H1 (cell line): ENCODE results near the gene ZNF654. TPM values are rescaled to one million over a fixed set of nuclear protein-coding genes. Genes with fewer than 3 reads are reported as not detected.

Source experiments
- CTCF ChIA-PET: fragments of 300-600 bp; sonication (Branson Sonifier 250); formaldehyde crosslinking; loops from one replicate; lab custom pipeline; 2021; ENCODE audit not compliant: partially characterized antibody; lab: Charles Lee
- POLR2A ChIA-PET: fragments of 300-600 bp; sonication (Branson Sonifier 250); formaldehyde crosslinking; loops from one replicate; lab custom pipeline; 2021; ENCODE audit warnings: inconsistent platforms; ENCODE audit not compliant: partially characterized antibody; lab: Charles Lee
- DNase-seq, 2 experiments: peaks; one replicate each; pipeline versions ENCODE4 v3.0.0 to v3.0.0-alpha.2; 2010 to 2022; ENCODE audit warnings: low spot score in 2 of 2, low read depth in 1 of 2, mixed read lengths in 1 of 2
- FAIRE-seq: peaks from 2 replicates; lab custom pipeline; 2011; peaks lifted over from hg19 to GRCh38; lab: Jason Lieb, UNC
- H2AFZ ChIP-seq: 2 replicates; pipeline ENCODE4 v1.8.1; 2012; ENCODE audit warnings: low read length, inconsistent platforms
- H2AK5ac ChIP-seq: 2 replicates; pipeline ENCODE4 v1.6.1; 2013; ENCODE audit warnings: low read depth, low read length
- H2BK120ac ChIP-seq: replicated peaks from 2 replicates; pipeline ENCODE3; 2013; ENCODE audit warnings: low read depth, low read length, inconsistent platforms
- H2BK12ac ChIP-seq: 2 replicates; pipeline ENCODE4 v1.6.1; 2013; ENCODE audit warnings: low read depth, low read length
- H2BK15ac ChIP-seq: 2 replicates; pipeline ENCODE4 v1.6.1; 2013; ENCODE audit warnings: low read length
- H2BK20ac ChIP-seq: 2 replicates; pipeline ENCODE4 v1.6.1; 2013; ENCODE audit warnings: low read length
- H2BK5ac ChIP-seq: 2 replicates; pipeline ENCODE4 v1.6.1; 2013; ENCODE audit warnings: low read depth, low read length
- H3K14ac ChIP-seq: 2 replicates; pipeline ENCODE4 v1.6.1; 2013; ENCODE audit warnings: inconsistent platforms; ENCODE audit not compliant: insufficient read length
- H3K18ac ChIP-seq: 2 replicates; pipeline ENCODE4 v1.6.1; 2013; ENCODE audit warnings: low read length; ENCODE audit errors: extremely low read depth
- H3K23ac ChIP-seq: 2 replicates; pipeline ENCODE4 v1.6.1; 2013; ENCODE audit warnings: inconsistent platforms; ENCODE audit not compliant: insufficient read length
- H3K23me2 ChIP-seq: 2 replicates; pipeline ENCODE4 v1.6.1; 2013; ENCODE audit warnings: low read depth, low read length
- H3K27ac ChIP-seq: 2 replicates; pipeline ENCODE4 v1.6.1; 2011; ENCODE audit warnings: low read depth, low read length, inconsistent platforms
- H3K27me3 ChIP-seq, 4 experiments: replicated peaks in 1 of 4; 1 replicate in 1 of 4; 2 replicates in 3 of 4; pipeline versions ENCODE4 v1.6.1 to v1.8.1; 2011 to 2013; ENCODE audit warnings: low read length in 3 of 4, mild to moderate bottlenecking in 3 of 4, inconsistent platforms in 2 of 4, mixed read lengths in 2 of 4, moderate library complexity in 1 of 4; ENCODE audit not compliant: control insufficient read depth in 3 of 4, insufficient read depth in 3 of 4; ENCODE audit errors: extremely low read depth in 1 of 4
- H3K36me3 ChIP-seq, 4 experiments: 2 replicates each; pipeline versions ENCODE4 v1.6.1 to v1.8.1; 2011 to 2013; ENCODE audit warnings: mild to moderate bottlenecking in 4 of 4, low read length in 3 of 4, moderate library complexity in 2 of 4, control low read depth in 1 of 4, inconsistent platforms in 1 of 4; ENCODE audit not compliant: insufficient read depth in 4 of 4, control insufficient read depth in 2 of 4
- H3K4ac ChIP-seq: replicated peaks from 2 replicates; pipeline ENCODE3; 2013; ENCODE audit warnings: low read length, low read depth, mixed read lengths, inconsistent platforms; ENCODE audit not compliant: insufficient read length
- H3K4me1 ChIP-seq, 4 experiments: replicated peaks in 1 of 4; 1 replicate in 1 of 4; 2 replicates in 3 of 4; pipeline versions ENCODE4 v1.6.1 to v1.8.1; 2011 to 2013; ENCODE audit warnings: low read length in 3 of 4, inconsistent platforms in 2 of 4, mixed read lengths in 1 of 4; ENCODE audit not compliant: insufficient read depth in 4 of 4, control insufficient read depth in 3 of 4
- H3K4me2 ChIP-seq, 2 experiments: 2 replicates each; pipeline versions ENCODE4 v1.6.1 to v1.8.1; 2011 to 2013; ENCODE audit warnings: low read depth in 2 of 2, low read length in 2 of 2, control low read depth in 1 of 2, inconsistent platforms in 1 of 2, mild to moderate bottlenecking in 1 of 2; ENCODE audit not compliant: insufficient read depth in 1 of 2
- H3K4me3 ChIP-seq, 4 experiments: fragments of 200-600, 300-600 bp in 1 of 4; sonication (generic), shearing (Covaris generic), sonication (Bioruptor Twin) in 1 of 4; 2 replicates each; pipeline versions ENCODE4 v1.5.1 to v1.8.1; 2011 to 2016; ENCODE audit warnings: low read length in 4 of 4, low read depth in 3 of 4, control low read depth in 2 of 4, inconsistent platforms in 2 of 4, mild to moderate bottlenecking in 2 of 4, mixed read lengths in 1 of 4, moderate library complexity in 1 of 4; ENCODE audit not compliant: insufficient read depth in 2 of 4; ENCODE audit errors: extremely low read depth in 1 of 4
- H3K56ac ChIP-seq: replicated peaks from 2 replicates; pipeline ENCODE3; 2013; ENCODE audit warnings: low read depth, mild to moderate bottlenecking, mixed read lengths, low read length, inconsistent platforms; ENCODE audit not compliant: insufficient read length
- H3K79me1 ChIP-seq: 2 replicates; pipeline ENCODE4 v1.6.1; 2013; ENCODE audit warnings: low read depth, low read length, control low read depth
- H3K79me2 ChIP-seq, 2 experiments: 2 replicates each; pipeline versions ENCODE4 v1.6.1 to v1.8.1; 2012 to 2013; ENCODE audit warnings: low read length in 2 of 2, mild to moderate bottlenecking in 2 of 2, inconsistent platforms in 1 of 2; ENCODE audit not compliant: insufficient read depth in 2 of 2, control insufficient read depth in 1 of 2
- H3K9ac ChIP-seq, 4 experiments: replicated peaks in 1 of 4; 1 replicate in 1 of 4; 2 replicates in 3 of 4; pipeline versions ENCODE4 v1.6.1 to v1.8.1; 2011 to 2013; ENCODE audit warnings: low read depth in 3 of 4, low read length in 3 of 4, control low read depth in 2 of 4, mild to moderate bottlenecking in 2 of 4, moderate library complexity in 2 of 4, inconsistent platforms in 1 of 4; ENCODE audit errors: extremely low read depth in 1 of 4
- H3K9me3 ChIP-seq, 2 experiments: 2 replicates each; pipeline versions ENCODE4 v1.6.1 to v1.8.1; 2012 to 2013; ENCODE audit warnings: mild to moderate bottlenecking in 2 of 2, moderate library complexity in 2 of 2, control low read depth in 1 of 2, inconsistent platforms in 1 of 2, low read depth in 1 of 2, low read length in 1 of 2, mixed read lengths in 1 of 2; ENCODE audit not compliant: insufficient read depth in 2 of 2
- H4K20me1 ChIP-seq, 2 experiments: replicated peaks in 1 of 2; 2 replicates each; pipeline versions ENCODE3 to v1.8.1; 2011 to 2013; ENCODE audit warnings: inconsistent platforms in 2 of 2, low read length in 2 of 2, mild to moderate bottlenecking in 1 of 2; ENCODE audit not compliant: insufficient read depth in 2 of 2, control insufficient read depth in 1 of 2
- H4K5ac ChIP-seq: 2 replicates; pipeline ENCODE4 v1.6.1; 2013; ENCODE audit warnings: low read length, low read depth, mixed read lengths, inconsistent platforms; ENCODE audit not compliant: insufficient read length
- H4K8ac ChIP-seq: 2 replicates; pipeline ENCODE4 v1.8.0; 2013; ENCODE audit warnings: mild to moderate bottlenecking, moderate library complexity, low read length, inconsistent platforms; ENCODE audit not compliant: insufficient read depth; ENCODE audit errors: extremely low read depth
- H4K91ac ChIP-seq: replicated peaks from 2 replicates; pipeline ENCODE3; 2013; ENCODE audit warnings: low read length, mixed read lengths, inconsistent platforms; ENCODE audit not compliant: insufficient read length
- BACH1 ChIP-seq: IDR thresholded peaks from 2 replicates; pipeline ENCODE4 v1.6.1; 2012; ENCODE audit warnings: low read length, improper control_type of control experiment
- BCL11A ChIP-seq, 2 experiments: IDR thresholded peaks; one replicate each; pipeline ENCODE4 v1.6.1; 2011; ENCODE audit warnings: low read depth in 2 of 2, low read length in 2 of 2, mild to moderate bottlenecking in 2 of 2
- CBX8 ChIP-seq: fragments of 300-800, 300-1000 bp; sonication (generic); IDR thresholded peaks from 2 replicates; pipeline ENCODE4 v1.7.1; 2016; ENCODE audit warnings: low read depth, low read length, borderline replicate concordance
- CREB1 ChIP-seq: IDR thresholded peaks from 2 replicates; pipeline ENCODE4 v1.6.1; 2012; ENCODE audit warnings: inconsistent platforms
- MAFK ChIP-seq: IDR thresholded peaks from 2 replicates; pipeline ENCODE4 v1.6.1; 2012; ENCODE audit warnings: low read depth, mild to moderate bottlenecking, improper control_type of control experiment, low read length
- POU5F1 ChIP-seq: IDR thresholded peaks from 2 replicates; pipeline ENCODE4 v1.6.1; 2011; ENCODE audit warnings: low read depth, mild to moderate bottlenecking, low read length, moderate library complexity
- RNF2 ChIP-seq: fragments of 200-900, 300-1000 bp; sonication (generic); IDR thresholded peaks from 2 replicates; pipeline ENCODE4 v1.7.1; 2016; ENCODE audit warnings: borderline replicate concordance, low read depth, mild to moderate bottlenecking, antibody characterized with exemption, low read length; ENCODE audit not compliant: poor library complexity, severe bottlenecking; ENCODE audit errors: missing control alignments
- SIRT6 ChIP-seq: IDR thresholded peaks from one replicate; pipeline ENCODE4 v1.7.1; 2012; ENCODE audit warnings: low read length, inconsistent platforms
- SP1 ChIP-seq: IDR thresholded peaks from 2 replicates; pipeline ENCODE4 v1.6.1; 2011; ENCODE audit warnings: low read depth, low read length
- USF2 ChIP-seq: IDR thresholded peaks from 2 replicates; pipeline ENCODE4 v1.6.1; 2011; ENCODE audit warnings: low read length, improper control_type of control experiment
- WGBS, 2 experiments: shearing (Covaris generic) in 1 of 2; methylation state at CpG; one replicate each; pipeline versions ENCODE4 v1.1.6 to v1.1.7; 2013 to 2015; ENCODE audit warnings: low lambda C conversion rate in 2 of 2, mixed read lengths in 2 of 2, inconsistent platforms in 1 of 2, low coverage in 1 of 2, missing lambda C conversion rate in 1 of 2; ENCODE audit not compliant: insufficient replicate concordance in 2 of 2, insufficient coverage in 1 of 2, insufficient read length in 1 of 2; ENCODE audit errors: extremely low coverage in 1 of 2, missing lambda C conversion rate in 1 of 2; 5-methylcytosine and 5-hydroxymethylcytosine counted together
- polyA plus RNA-seq, 7 experiments: library from polyadenylated mRNA; depleted of rRNA in 3 of 7; stranded (reverse) in 5 of 7; unstranded in 2 of 7; fragments of >200 nt in 5 of 7; fragments of 200-250 nt in 2 of 7; gene quantifications; 1 replicate in 5 of 7; 2 replicates in 1 of 7; 4 replicates in 1 of 7; pipeline versions ENCODE4 v1.2.1 to v1.2.3, GENCODE V29; 2011 to 2013; ENCODE audit warnings: missing spikeins in 2 of 7, mixed read lengths in 2 of 7
- total RNA-seq: library from RNA; stranded (reverse); fragmentation: NEBNext Ultra II Directional; extraction: Animal tissue kit (Norgen Biotek cat#: 25700); gene quantifications from 2 replicates; pipeline ENCODE4 v1.2.1, GENCODE V29; 2021

The ZNF654 gene
- total and polyA plus RNA-seq, 2 of the 8 experiments (the other 6 are each of a cell fraction or from before 2014, with no cell fraction given): 0.47 to 5.3 TPM

- Histone ChIP-seq H2BK15ac (no peak overlapping the region), H2BK5ac (no peak overlapping the region), H2BK120ac (no peak overlapping the region), H3K23ac (no peak overlapping the region), H4K8ac (no peak overlapping the region), H3K79me2 (no peaks in the 10 kb centered on the region), H3K14ac (no peak overlapping the region), H3K27ac (no peak overlapping the region), H2BK20ac (no peak overlapping the region), H4K20me1 (no peaks in the 10 kb centered on the region), H4K5ac (no peak overlapping the region), H3K27me3 (no peaks in the 10 kb centered on the region), H3K4me3 (no peak overlapping the region), H3K4me2 (no peak overlapping the region), H4K91ac (no peak overlapping the region), H3K4me1 (no peaks in the 10 kb centered on the region), H3K9me3 (peaks cover 0 to 2% of the 10 kb centered on the region in 2 experiments; a peak in 1 of 4 replicates), H3K4ac (no peak overlapping the region), H2AFZ (no peak overlapping the region), H3K36me3 (no peaks in the 10 kb centered on the region), H3K9ac (no peak overlapping the region), H3K56ac (no peak overlapping the region), H3K23me2 (no peaks in the 10 kb centered on the region), H3K79me1 (no peaks in the 10 kb centered on the region), H2AK5ac (no peak overlapping the region), H3K18ac (no peak overlapping the region), H2BK12ac (no peak overlapping the region)
- no peak for FAIRE-seq
- 90% methylated on average over 11 of the region's 11 CpGs; no CpG with 5 or more reads in 1 of the 2 experiments for WGBS, 2 experiments
- no peak for DNase-seq
- ChIA-PET POLR2A (interaction anchor here (0.9 kb wide), 1 partner anchor 39 kb away, joined by 4 read pairs; no protein-coding TSS in a partner anchor), CTCF (interaction anchor here (1.4 kb wide), 1 partner anchor 10 kb away, joined by 4 read pairs; no protein-coding TSS in a partner anchor)
- TF ChIP-seq BCL11A (IDR thresholded peaks at IDR 0.05; ENCODE audit: low read depth in 2 of 2, low read length in 2 of 2) (no peak), SP1 (no peak), SIRT6 (no peak), MAFK (no peak), CREB1 (no peak), USF2 (no peak), RNF2 (no peak), POU5F1 (no peak), BACH1 (no peak), CBX8 (no peak)
These were observed 130.3 kb downstream of the ZNF654 start for GRCh38 chr3:88189361-88189810.
